Measurements from ENCODE around the gene ABCG4.
"Not testable (repeated sequence)": the region's sequence is repeated elsewhere in the genome, so short reads cannot be mapped to it uniquely, and the experiment has no call there.

ABCG4 gene

GRCh38 chr11:119180729-119181676 is 32.2 kb downstream of the ABCG4 start:
- no peak for DNase-seq (ENCODE audit: low read depth in 2 of 3, low spot score in 1 of 3)

- DNase-seq (ENCODE audit: low read depth in 2 of 3, low spot score in 1 of 3), result no peak
These were observed 33.0 kb downstream of the ABCG4 start for GRCh38 chr11:119181677-119182412.

GRCh38 chr11:119184399-119184798 is 35.5 kb downstream of the ABCG4 start:
- DNase-seq (ENCODE audit: low read depth in 2 of 3, low spot score in 1 of 3), result not testable (repeated sequence)

GRCh38 chr11:119185981-119186634 is 37.3 kb downstream of the ABCG4 start:
- DNase-seq (ENCODE audit: low read depth in 2 of 3, low spot score in 1 of 3), result no peak

GRCh38 chr11:119187123-119187892 is 38.5 kb downstream of the ABCG4 start:
- no peak for DNase-seq (ENCODE audit: low read depth in 2 of 3, low spot score in 1 of 3)

GRCh38 chr11:119188067-119188466 is 39.2 kb downstream of the ABCG4 start:
- no peak for DNase-seq (ENCODE audit: low read depth in 2 of 3, low spot score in 1 of 3)

GRCh38 chr11:119188887-119189286 is 40.0 kb downstream of the ABCG4 start:
- DNase-seq (ENCODE audit: low read depth in 2 of 3, low spot score in 1 of 3), result no peak

GRCh38 chr11:119189393-119189792 is 40.5 kb downstream of the ABCG4 start:
- no peak for DNase-seq (ENCODE audit: low read depth in 2 of 3, low spot score in 1 of 3)

GRCh38 chr11:119190531-119190930 is 41.7 kb downstream of the ABCG4 start:
- no peak for DNase-seq (ENCODE audit: low read depth in 2 of 3, low spot score in 1 of 3)

- DNase-seq (ENCODE audit: low read depth in 2 of 3, low spot score in 1 of 3), result not testable (repeated sequence)
These were observed 42.4 kb downstream of the ABCG4 start for GRCh38 chr11:119191265-119191664.

GRCh38 chr11:119192111-119192510 is 43.3 kb downstream of the ABCG4 start:
- no peak for DNase-seq (ENCODE audit: low read depth in 2 of 3, low spot score in 1 of 3)

GRCh38 chr11:119193001-119193400 is 44.1 kb downstream of the ABCG4 start:
- DNase-seq (ENCODE audit: low read depth in 2 of 3, low spot score in 1 of 3), result no peak

- DNase-seq (ENCODE audit: low read depth in 2 of 3, low spot score in 1 of 3), result no peak
These were observed 44.8 kb downstream of the ABCG4 start for GRCh38 chr11:119193626-119194025.

GRCh38 chr11:119194811-119195440 is 46.1 kb downstream of the ABCG4 start:
- DNase-seq (ENCODE audit: low read depth in 2 of 3, low spot score in 1 of 3), result no peak

GRCh38 chr11:119195680-119196079 is 46.8 kb downstream of the ABCG4 start:
- DNase-seq (ENCODE audit: low read depth in 2 of 3, low spot score in 1 of 3), result no peak

GRCh38 chr11:119196833-119197483 is 48.1 kb downstream of the ABCG4 start:
- peak; percentile 22 to 86 (median 46) for DNase-seq (ENCODE audit: low read depth in 2 of 3, low spot score in 1 of 3)

- no peak for DNase-seq (ENCODE audit: low read depth in 2 of 3, low spot score in 1 of 3)
These were observed 50.1 kb downstream of the ABCG4 start for GRCh38 chr11:119198925-119199324.

GRCh38 chr11:119201236-119201635 is 52.4 kb downstream of the ABCG4 start:
- DNase-seq (ENCODE audit: low read depth in 2 of 3, low spot score in 1 of 3), result not testable (repeated sequence)

GRCh38 chr11:119202554-119202953 is 53.7 kb downstream of the ABCG4 start:
- DNase-seq (ENCODE audit: low read depth in 2 of 3, low spot score in 1 of 3), result no peak

GRCh38 chr11:119204066-119204465 is 55.2 kb downstream of the ABCG4 start:
- no peak for DNase-seq (ENCODE audit: low read depth in 2 of 3, low spot score in 1 of 3)

All from stimulated activated CD4-positive, alpha-beta T cell treated with anti-CD3 and anti-CD28 coated beads, Interleukin-12 subunit alpha, Interleukin-12 subunit beta, amount 100 ng/mL, for 48 hours (primary cell).